HG02943 (cell line): Measurements from ENCODE around the gene PADI4.
"Not testable (repeated sequence)": the region's sequence is repeated elsewhere in the genome, so short reads cannot be mapped to it uniquely, and the experiment has no call there.

ENCODE experiments used
- ATAC-seq: cut with Tn5 transposase; IDR thresholded peaks from one replicate; pipeline ENCODE4 v1.9.1; 2021; ENCODE audit warnings: mild to moderate bottlenecking, low read depth, moderate library complexity; ENCODE audit not compliant: unreplicated experiment

PADI4 gene

DNA sequence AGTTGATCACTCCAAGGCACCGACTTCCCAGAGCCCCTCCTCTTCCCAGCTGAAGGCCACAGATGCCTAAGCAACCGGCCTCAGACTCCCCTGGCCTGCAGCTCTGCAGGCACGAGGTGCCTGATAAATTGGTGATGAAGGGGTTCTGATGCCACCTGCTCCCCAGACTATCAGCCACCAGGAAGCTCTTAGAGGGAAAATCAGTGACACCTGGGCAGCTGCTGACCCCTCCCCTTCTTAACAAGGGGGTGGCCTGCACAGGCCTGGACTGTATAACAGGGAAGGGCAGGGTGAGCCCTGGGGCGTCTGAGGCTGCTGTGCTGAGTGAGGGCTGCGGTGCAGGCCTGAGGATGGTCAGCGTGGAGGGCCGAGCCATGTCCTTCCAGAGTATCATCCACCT is 63.9 kb downstream of the PADI4 start, which contains the start of gene PADI6:
Gene PADI6 (plus strand): TSS at position 301 of the 400 bp plus-strand sequence. CDS start 50 bp downstream, at position 351.
- ATAC-seq = no peak

DNA sequence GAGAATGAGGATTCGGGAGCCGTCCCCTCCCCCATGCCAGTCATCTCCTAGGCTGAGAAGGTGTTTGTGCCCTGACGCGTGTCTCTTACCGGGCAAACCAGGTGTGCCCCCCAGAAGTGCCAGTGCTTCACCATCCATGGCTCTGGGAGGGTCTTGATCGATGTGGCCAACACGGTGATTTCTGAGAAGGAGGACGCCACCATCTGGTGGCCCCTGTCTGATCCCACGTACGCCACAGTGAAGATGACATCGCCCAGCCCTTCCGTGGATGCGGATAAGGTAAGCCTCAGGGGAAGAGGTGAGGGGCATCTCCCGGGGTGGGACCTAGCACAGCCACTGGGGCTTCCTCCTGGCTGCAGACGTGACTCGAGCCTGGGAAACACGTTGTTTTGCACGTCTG is 65.0 kb downstream of the PADI4 start:
- no peak for ATAC-seq

DNA sequence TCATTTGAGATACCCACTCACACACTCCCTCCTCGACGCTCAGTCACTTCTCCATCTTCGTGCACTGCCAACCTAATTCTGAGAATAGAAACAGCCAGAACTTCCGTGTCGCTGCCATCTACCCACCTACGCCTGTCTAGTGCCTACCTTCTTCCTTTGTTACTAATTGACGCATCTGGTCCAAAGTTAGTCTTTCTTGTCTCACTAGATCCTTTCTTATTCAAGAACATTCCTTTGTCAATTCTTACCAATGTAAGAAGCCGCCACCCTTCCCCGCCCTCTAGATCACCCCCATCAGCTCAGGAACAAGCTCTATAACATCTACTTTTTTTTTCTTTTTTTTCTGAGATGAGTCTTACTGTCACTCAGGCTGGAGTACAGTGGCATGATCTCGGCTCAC is 67.7 kb downstream of the PADI4 start:
- no peak for ATAC-seq

DNA sequence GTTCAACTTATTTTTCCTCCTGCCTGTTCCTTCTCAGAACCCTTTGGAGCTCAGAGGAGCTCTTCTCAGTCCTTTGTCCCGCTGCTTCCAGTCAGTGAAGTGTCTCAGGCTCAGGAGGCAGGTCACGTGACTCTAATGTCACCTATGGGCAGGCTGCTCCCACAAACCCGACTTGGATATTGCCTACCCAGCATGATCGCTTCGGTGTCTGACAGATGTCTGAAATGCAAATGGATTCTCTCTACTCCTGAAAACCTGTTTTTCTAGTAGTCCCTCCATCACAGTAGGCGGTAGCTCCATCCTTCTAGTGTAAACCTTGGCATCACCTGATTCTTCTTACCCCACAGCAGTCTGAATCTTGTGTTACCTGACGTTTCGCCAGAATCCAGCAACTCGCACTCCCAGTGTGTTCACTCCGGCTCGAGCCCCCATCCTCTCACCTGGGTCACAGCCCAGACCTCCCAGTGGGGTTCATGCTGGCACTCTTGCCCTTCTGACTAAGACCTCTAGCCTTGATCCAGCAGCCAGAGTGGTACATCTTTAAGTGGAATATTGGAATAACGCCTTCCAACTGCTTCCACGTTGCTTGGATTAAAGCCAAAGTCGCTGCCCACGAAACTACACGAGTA is 69.4 kb downstream of the PADI4 start:
- ATAC-seq = no peak

DNA sequence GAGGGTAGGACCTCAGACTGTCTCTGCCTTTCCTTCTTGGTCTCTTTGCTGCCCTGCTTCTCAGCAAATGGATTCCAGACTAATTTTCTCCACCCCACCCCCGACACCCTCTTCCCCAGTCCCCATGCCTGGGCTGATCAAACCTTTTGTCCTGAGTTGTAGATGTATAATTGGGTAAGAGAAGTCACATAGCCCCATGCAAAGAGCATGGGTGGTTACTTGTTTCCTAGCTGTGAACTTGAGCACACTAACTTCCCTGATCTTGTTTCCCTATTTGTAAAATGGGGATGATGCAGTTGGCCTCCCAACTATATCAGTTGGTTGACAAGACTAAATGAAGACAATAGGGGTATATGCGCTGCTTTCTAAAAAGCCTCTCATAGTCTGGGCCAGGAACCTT is 73.2 kb downstream of the PADI4 start:
- no peak for ATAC-seq

DNA sequence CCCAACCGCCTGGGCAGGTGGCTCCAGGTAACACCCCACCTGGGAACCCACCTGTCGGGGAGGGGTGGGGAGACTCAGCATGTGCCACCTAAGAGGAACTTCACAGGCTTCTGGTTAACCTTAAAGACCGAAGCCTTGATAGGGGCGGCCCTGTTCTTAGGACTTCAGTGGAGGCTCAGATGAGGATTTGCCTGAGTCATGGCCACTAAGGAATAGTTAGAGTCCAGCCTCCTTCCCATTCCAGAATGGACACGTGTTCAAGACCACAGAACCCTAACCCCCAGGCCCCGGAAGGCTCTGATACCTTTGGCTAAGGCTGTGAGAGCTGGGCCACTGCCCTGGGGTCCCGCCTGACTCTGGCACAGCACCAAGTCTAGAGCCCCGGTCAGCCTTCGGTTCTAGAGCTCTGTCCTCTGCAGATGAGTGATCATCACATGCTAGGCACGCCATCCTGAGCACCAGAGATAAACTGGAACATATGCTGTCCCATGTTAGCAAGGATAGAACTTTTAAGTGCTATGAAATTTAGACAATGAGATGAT is 84.3 kb downstream of the PADI4 start:
- ATAC-seq = no peak

DNA sequence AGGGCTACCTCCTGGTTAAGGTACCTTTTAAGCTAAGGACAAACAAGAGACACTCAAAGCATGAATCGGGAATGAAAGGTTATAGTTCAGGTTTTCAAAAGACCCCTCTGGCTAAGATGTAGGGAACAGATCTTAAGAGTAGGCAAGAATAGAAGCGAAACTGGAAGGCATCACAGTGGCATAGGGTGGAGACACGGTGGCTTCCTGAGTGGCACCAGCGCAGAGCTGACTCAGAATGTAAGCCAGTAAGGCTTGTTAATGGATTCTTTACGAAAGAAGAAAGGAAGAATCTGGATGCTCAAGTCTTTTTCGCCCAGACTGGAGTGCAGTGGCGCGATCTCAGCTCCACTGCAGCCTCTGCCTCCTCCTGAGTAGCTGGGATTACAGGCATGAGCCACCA is 85.2 kb downstream of the PADI4 start:
- no peak for ATAC-seq

DNA sequence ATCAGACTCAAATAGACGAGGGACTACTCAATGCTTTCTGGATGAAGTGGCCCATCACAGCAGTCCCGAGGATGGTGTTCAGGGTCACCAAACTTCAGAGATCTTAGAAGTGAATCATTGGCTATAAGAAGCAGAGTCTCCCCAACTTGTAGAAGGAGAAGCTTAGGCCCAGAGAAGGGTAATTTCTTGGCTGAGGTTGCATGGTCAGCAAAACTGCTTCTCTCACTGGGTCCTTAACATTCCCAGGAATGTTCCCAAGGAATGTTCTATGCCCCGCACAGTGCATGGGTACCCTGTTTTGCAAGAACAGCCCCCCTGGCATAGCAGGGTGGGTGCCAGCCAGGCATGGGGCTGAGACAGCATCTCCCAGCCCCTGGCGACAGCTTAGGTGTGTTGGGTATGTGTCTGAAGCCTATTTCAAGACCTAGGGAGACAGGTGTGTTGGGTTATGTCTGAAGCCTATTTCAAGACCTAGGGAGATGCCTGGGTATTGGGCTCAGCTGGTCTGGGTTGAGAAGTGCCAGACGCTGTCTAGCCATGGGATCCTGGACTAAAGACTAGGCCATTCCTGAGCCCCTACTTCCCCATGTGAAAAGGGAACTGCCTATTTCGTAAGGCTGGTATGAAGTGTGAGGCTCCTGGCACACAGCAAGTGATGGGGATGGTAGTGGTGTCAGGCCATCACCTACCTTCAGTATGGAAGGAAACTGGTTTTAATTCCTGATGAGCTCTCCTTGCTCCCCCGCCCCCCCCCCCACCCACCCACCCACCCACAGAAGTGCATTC is 90.1 kb downstream of the PADI4 start:
- no peak for ATAC-seq

DNA sequence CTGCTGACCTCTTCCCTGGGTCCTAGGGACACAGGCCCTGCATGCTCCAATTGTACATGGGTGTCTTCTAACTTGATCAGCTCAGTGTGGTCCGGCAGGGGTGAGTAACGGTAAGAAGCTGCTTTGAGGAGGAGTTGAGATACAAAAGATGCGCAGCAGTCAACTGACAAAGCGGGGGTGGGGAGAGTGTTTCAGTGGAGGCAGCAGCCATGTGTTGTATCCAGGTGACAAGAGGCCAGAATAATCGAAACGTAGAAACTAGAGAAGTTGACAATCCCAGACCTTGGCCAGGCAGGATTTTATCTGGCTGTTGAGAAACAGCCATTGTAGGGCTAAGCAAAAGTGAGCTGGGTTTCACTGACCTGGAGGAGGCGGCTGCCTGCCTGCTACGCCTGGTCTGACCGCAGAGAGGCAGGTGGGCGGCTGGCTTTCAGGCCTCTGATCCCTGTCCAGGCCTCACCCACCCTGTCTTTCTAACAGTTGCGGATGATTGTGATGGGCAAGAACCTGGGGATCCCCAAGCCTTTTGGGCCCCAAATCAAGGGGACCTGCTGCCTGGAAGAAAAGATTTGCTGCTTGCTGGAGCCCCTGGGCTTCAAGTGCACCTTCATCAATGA is 92.8 kb downstream of the PADI4 start:
- ATAC-seq = no peak

DNA sequence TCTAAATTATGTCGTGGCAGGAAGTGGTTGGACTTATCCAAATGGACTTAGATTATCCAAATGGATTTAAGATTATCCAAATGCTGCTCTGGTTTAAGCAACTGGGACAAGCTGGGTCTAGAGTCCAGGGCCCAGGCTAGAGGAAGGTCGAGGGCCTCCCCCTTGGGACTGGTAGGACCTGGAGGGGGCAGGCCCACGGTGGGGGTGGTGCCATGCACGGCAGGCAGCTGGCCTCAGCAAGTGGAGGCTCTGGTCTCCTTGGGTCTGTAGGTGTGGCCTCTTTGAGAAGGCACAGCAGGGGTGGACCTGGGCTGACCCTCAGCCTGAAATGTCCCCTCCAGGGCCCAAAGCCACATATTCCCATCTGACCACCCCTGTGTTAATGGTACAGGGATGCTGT is 93.8 kb downstream of the PADI4 start:
- no peak for ATAC-seq

DNA sequence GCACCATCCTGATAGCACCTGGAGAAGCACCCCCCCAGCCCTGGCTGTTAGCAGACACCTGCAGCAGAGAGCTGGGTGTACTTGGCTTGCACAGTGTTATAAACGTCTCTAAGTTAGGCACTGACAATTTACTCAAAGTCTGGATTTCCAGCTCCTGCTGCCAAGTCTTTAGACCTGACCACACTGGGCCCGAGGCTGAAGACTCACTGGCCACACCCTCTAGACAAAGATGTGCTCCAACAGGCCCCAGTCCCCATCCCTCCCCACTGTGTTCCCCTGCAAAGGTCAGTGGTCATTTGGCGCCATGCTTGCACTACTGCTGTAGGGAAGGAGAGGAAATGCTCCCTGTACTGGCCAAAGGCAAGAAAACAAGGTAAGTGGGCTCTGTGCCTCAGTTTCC is 95.1 kb downstream of the PADI4 start:
- no peak for ATAC-seq

DNA sequence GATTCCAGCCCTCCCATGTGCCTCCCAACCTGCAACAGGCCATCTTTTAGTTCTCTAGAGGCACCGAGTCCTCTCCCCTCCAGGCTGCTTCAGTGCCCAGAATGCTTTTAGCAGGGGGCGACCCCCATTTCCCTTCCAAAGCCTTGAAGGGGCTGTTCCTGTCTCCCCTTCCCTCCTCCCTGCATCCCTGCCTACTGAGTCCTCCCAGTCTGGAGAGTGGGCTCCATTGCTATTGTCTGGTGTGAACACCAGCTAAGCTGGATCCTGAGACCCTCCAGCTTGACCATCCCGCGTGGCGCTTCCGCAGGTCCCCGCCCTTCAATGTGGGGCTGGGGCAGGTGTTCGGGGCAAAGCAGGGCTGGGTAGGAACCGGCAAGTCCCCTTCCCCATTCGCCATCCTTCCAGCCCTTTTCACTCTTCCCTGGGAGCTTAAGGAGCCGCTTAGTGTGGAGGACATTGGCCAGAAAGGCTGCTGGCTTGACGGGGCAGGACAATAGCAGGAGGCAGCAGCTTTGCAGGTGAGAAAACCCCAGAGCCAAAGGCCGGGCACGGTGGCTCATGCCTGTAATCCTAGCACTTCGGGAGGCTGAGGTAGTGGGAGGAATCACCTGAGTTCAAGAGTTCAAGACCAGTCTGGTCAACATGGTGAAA is 96.2 kb downstream of the PADI4 start:
- ATAC-seq = no peak

DNA sequence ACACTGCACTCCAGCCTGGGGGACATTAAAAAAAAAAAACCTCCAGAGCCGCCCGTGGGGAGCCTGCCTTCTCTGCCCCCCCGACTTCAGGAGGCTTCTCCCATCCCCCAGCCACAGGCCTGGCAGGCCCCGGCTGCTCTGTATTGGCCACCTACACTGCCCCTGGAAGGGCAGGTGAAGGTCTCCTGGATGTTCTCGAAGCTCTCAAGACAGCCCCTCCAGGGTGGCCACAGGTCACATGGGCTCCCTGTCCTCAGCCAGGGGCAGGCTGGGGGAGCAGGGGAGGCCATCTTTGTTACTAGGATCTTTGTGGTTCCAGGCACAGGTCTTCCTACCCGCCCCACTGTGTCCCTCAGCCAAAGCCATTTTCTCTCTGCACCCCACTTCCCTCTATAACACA is 96.8 kb downstream of the PADI4 start:
- no peak for ATAC-seq

DNA sequence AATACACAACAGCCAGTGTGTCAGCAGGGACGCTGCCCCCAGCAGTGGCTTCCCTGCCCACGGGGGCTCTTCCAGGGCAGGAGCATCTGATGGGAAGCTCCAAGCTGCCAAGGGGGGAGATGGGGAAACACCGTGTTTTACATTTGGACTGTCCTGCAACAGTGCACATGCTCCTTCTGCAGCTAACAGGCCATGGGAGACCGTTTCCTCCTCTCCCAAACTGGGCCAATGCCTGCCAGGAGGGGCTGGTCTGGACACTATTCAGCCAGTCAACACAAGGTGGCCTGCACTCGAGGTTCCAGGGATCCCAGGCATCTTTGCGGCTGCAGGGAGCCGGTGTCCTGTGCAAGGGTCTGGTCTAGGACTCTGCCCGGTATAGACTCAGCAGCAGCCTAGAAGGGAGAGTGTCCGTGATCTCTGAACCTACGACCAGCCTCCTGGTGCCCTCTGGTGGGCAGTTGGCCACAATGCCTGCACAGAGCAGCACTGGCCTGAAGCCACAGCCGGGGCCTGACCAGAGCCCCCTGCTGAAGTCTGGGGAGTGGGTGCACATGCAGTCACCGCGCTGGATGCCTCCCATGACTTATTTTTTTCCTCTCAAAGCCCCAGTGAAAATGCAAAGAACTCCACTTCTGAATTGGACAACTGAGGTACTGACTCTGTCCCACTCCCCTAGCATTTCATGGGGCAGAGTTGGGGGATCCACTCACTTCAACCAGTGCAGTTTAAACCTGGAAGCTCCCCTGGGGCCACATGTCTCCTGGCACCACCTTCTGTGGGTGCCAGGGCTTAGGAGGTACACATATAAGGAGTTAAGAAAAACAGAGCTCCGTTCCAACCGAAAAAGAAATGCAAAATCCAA is 98.1 kb downstream of the PADI4 start:
- no peak for ATAC-seq

DNA sequence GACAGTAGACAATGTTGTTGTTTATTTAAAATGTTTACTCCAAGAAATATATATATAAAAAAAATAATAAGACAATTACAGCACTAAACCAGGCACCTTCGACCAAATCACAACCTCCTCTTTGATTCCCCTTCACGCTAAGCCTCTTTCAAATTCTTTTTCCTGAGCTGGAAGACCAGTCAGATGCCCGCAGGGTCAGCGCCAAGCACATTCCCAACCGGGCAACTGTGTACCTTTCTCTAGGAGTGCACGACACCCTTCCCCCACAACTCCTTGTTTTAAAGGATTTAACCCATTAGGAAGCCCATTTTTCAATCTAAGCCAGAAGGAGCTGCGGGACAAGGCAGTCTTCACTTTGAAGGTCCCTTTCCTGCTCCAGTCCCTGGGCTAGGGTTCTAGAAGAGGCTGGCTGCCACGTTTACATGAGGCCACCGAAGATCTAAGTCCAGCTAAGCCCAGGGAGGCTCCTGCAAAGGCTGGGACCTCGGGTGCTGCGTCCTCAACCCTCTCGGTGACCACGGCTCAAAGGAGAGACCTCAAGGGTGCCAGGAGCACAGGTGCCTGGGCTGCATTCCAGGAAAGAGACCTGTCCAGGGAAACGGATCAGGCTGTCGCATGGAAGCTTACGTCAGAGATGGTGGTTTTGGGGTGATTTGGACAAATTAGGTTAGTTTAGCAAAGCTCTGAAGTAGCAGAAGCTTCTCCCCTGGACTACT is 98.9 kb downstream of the PADI4 start:
- ATAC-seq = not testable (repeated sequence)

DNA sequence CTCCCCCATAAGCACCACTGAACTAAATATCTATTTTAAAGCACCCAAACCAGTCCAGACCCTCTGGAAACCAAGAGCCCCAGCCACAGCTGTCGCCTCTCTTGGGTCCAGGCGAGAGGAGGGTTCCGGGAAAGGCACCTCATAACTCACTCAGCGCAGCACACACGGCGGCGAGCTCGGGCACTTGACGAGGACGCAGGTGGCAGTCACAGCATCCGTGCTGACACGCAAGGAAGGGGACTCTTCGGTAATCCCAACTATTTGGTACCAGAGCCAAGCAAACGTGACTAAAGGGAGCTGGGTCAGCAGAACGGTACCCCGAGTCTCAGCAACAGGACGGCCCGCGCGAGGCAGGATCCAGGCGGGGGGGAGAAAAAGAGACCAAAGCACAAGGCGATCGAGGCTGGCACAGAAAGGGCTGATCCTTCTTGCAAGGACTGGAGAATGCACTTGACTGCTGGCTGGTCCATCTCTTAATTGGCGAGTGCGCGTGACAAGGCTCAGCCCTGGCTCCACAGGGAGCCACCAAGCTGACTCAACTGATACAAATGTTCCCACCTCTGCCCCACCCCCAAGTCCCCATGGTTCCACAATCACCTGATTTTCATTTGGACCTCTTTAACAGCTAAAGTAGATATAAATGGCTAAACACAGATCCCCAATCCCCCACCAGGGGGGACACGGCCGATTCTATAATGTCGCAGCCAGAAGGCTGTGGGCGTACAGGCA is 100.0 kb downstream of the PADI4 start:
- ATAC-seq = not testable (repeated sequence)

DNA sequence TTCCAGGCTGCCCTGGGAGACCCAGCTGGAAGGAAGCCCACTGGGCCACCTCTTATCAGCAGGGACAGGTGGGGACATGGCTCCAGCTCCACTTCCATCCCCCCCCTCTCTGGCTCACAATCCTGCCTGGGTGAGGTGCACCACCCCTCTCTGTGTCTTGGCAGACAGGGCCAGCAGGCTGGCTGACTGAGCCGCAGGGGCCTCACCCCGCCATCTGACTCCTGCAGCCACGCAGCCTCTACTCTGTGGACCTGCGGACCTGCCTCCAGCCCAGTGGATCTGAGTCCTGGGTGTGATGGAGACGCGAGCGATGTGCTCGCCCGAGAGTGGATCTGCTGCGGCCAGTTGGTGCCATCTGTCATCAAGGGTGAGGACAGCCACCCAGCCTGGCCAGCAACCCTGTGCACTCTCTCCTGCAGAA is 101.4 kb downstream of the PADI4 start:
- ATAC-seq = no peak

DNA sequence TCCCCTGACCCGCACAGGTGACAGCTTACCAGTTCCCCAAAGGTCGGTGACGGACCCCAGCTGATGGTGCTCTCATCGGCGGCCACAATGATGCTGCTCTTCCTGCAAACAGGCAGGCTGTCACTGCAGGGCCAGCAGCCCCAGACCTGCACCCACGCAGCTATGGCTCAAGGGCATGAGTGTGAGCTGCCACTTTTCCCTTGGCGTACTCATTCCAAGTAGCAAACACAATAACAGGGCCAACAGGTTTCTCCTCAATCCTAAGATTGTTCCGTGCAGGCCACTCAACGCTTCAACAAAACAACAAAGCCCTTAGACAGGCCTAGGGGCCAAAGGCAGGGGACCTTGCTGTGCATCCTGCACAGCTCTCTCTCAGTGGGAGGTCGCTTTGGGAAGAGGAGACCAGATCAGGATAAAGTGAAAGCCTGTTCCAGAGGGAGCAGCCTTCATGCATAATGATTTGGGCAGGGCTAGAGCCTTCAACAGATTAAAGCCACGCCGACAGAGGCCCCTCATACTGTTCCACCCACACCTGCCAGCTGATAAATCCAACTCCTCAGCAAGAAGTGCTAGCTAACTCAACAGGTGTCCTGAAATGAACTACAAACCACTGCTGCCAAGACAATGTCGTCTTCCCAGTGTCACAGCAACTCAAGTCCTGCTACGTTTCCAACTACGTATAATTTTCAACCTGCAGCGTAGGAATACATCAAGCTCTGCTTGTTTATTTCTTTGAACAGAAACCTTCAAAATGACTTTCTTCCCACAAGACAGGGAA is 104.3 kb downstream of the PADI4 start:
- ATAC-seq = no peak
